Liver (tissue), 3 donors: ENCODE data around the gene ADGRL2.

Experiments
- EGR1 ChIP-seq, 2 donors: IDR thresholded peaks; 2 replicates each; pipeline ENCODE4 v1.6.1; 2016 to 2018; ENCODE audit warnings: antibody characterized with exemption in 2 of 2, low read depth in 2 of 2
- SP1 ChIP-seq: IDR thresholded peaks from 2 replicates; pipeline ENCODE4 v1.6.1; 2018; ENCODE audit warnings: antibody characterized with exemption, mild to moderate bottlenecking
- TF ChIP-seq, protein P1 (sequence below): fragments of 150-350 bp; IDR thresholded peaks from 2 replicates; pipeline ENCODE4 v1.5.1; 2017; ENCODE audit warnings: improper control_type of control experiment, low read depth, low read length; ENCODE audit not compliant: missing input control
- TF ChIP-seq, protein P2 (sequence below): IDR thresholded peaks from 2 replicates; pipeline ENCODE4 v1.6.1; 2016; ENCODE audit warnings: antibody characterized with exemption, mild to moderate bottlenecking
- donor health status: healthy.
- donor health status: healthy.

DNA sequence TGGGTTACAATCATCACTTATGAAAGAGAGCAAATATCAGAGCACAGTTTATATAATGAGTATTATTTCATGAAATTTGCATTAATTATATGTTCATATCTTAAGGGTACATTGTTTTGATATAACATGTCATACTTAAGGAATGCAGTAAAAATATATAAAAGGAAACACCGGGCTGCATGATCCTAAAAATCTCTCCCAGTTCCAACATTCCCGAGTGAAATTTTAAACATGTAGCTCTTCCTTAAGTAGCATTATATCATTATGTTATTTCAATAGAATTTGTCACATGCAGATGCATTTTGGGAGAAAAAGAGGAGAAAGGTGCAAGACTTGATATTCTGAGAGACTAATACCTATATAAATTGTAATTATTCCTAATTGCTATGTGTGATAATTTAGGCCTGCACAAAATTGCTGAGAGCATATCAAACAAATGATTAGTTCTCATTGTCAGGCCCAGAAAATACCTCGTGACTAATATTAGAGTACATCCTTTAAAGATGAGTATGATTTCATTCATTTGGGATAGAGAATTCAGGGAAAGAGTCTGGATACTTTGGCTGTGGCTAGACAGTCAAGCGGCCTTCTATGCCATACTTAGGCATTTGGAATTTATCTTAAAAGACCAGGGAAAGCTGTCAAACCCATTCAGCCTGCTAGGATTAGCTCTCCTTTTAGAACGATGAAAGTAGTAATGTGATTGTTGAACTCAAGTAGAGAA, 86.8 kb downstream of the ADGRL2 start:
- TF ChIP-seq, protein P1, sequence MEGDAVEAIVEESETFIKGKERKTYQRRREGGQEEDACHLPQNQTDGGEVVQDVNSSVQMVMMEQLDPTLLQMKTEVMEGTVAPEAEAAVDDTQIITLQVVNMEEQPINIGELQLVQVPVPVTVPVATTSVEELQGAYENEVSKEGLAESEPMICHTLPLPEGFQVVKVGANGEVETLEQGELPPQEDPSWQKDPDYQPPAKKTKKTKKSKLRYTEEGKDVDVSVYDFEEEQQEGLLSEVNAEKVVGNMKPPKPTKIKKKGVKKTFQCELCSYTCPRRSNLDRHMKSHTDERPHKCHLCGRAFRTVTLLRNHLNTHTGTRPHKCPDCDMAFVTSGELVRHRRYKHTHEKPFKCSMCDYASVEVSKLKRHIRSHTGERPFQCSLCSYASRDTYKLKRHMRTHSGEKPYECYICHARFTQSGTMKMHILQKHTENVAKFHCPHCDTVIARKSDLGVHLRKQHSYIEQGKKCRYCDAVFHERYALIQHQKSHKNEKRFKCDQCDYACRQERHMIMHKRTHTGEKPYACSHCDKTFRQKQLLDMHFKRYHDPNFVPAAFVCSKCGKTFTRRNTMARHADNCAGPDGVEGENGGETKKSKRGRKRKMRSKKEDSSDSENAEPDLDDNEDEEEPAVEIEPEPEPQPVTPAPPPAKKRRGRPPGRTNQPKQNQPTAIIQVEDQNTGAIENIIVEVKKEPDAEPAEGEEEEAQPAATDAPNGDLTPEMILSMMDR: no peak
- TF ChIP-seq EGR1 (IDR thresholded peaks at IDR 0.05; ENCODE audit: low read depth in 2 of 2) (no peak), SP1 (no peak)
- TF ChIP-seq, protein P2, sequence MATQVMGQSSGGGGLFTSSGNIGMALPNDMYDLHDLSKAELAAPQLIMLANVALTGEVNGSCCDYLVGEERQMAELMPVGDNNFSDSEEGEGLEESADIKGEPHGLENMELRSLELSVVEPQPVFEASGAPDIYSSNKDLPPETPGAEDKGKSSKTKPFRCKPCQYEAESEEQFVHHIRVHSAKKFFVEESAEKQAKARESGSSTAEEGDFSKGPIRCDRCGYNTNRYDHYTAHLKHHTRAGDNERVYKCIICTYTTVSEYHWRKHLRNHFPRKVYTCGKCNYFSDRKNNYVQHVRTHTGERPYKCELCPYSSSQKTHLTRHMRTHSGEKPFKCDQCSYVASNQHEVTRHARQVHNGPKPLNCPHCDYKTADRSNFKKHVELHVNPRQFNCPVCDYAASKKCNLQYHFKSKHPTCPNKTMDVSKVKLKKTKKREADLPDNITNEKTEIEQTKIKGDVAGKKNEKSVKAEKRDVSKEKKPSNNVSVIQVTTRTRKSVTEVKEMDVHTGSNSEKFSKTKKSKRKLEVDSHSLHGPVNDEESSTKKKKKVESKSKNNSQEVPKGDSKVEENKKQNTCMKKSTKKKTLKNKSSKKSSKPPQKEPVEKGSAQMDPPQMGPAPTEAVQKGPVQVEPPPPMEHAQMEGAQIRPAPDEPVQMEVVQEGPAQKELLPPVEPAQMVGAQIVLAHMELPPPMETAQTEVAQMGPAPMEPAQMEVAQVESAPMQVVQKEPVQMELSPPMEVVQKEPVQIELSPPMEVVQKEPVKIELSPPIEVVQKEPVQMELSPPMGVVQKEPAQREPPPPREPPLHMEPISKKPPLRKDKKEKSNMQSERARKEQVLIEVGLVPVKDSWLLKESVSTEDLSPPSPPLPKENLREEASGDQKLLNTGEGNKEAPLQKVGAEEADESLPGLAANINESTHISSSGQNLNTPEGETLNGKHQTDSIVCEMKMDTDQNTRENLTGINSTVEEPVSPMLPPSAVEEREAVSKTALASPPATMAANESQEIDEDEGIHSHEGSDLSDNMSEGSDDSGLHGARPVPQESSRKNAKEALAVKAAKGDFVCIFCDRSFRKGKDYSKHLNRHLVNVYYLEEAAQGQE: no peak
